Erythroblast (primary cell): Measurements from ENCODE around the gene IL6ST.
"Not testable (repeated sequence)": the region's sequence is repeated elsewhere in the genome, so short reads cannot be mapped to it uniquely, and the experiment has no call there.

Experiments
- DNase-seq, 2 experiments: peaks; one replicate each; lab custom pipeline; 2025; lab: John Stamatoyannopoulos, UW
- GATA1 ChIP-seq: IDR thresholded peaks from 2 replicates; pipeline ENCODE4 v1.6.1; 2011; ENCODE audit warnings: low read depth, mild to moderate bottlenecking, control low read depth, low read length, moderate library complexity
- POLR2A ChIP-seq: IDR thresholded peaks from 2 replicates; pipeline ENCODE4 v1.6.1; 2011; ENCODE audit warnings: mild to moderate bottlenecking, low read length

The IL6ST gene

DNA sequence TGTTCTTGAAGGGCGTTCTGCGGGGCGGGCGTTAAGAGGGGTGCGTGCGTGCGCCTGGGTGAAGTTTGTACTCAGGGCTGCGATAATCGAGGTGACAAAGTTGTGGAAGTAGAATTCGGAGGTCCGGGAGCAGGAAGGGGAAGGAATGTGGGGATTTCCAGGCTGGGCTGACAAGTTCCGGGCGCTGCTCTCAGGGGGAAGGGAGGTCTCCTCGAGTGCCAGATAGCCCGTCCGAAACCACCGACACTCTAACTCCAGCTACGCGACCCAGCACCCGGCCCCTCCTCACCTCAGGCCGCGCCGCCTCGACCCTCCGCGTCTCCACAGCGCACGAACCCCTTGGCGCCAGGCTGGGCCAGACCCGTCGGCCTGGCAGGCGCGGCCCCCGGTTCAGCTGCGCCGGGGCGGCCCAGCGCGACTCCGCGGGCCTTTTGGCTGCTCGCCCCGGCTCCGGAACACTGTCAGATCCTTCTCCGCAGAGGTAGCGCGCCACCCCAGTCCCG, at the start of gene IL6ST:
Gene IL6ST, minus strand, starts transcription at position 469 of the 503 bp plus-strand sequence. CDS start 18,685 bp downstream, outside the sequence.
- TF ChIP-seq POLR2A, result no peak
- peak; percentile 71 to 83 for DNase-seq

- DNase-seq, result no peak
- TF ChIP-seq GATA1 (no peak), POLR2A (no peak)
Observed at GRCh38 chr5:56039985-56040384, 45.2 kb upstream of the IL6ST start.

DNA sequence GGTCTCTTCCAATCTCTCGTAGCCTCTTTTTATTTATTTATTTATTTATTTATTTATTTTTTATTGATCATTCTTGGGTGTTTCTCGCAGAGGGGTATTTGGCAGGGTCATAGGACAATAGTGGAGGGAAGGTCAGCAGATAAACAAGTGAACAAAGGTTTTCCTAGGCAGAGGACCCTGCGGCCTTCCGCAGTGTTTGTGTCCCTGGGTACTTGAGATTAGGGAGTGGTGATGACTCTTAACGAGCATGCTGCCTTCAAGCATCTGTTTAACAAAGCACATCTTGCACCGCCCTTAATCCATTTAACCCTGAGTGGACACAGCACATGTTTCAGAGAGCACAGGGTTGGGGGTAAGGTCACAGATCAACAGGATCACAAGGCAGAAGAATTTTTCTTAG, 43.4 kb upstream of the IL6ST start:
- not testable (repeated sequence) for DNase-seq

GRCh38 chr5:56037531-56038010, 42.8 kb upstream of the IL6ST start:
- peak; percentile 91 to 96 for DNase-seq
- TF ChIP-seq GATA1 (peak; percentile 83), POLR2A (no peak)

GRCh38 chr5:56035394-56035793, 40.6 kb upstream of the IL6ST start:
- not testable (repeated sequence) for DNase-seq

- DNase-seq, result not testable (repeated sequence)
Observed at GRCh38 chr5:56029871-56030630, 35.3 kb upstream of the IL6ST start.

DNA sequence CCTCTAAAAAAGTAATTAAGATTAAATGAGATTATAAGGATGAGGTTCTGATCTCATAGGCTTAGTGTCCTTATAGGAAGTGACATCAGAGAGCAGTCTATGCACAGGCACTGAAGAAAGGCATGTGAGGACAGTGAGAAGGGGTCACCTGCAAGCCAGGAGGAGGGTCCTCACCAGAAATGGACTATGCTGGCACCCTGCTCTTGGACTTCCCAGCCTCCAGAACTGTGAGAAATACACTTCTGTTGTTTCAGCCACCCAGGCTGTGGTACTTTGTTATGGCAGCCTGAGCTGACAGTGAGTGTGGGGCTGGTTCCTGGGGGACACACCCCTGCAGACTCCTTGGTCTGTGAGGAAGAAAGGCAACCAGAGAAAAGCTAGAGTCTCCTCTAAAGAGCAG, 34.7 kb upstream of the IL6ST start:
- no peak for TF ChIP-seq POLR2A
- no peak for TF ChIP-seq GATA1
- DNase-seq, result no peak

DNA sequence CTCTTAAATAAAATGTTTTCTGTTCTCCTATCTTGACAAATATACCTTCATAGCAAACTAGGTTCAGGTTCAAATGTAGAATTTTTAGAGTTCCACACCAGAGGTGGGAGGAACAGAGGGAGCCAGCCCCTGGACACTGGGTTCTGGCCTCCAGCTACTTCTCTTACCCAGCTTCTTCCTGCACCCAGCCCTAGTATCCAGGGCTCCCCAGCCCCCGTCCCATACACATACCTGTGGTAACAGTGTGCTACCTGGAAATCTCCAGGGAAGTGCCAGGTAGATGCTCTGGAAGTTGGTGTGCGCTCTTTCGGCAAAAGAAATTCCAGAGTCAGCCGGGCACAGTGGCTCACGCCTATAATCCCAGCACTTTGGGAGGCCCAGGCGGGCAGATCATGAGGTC, 33.9 kb upstream of the IL6ST start:
- DNase-seq, result no peak
- TF ChIP-seq GATA1 (no peak), POLR2A (no peak)

DNA sequence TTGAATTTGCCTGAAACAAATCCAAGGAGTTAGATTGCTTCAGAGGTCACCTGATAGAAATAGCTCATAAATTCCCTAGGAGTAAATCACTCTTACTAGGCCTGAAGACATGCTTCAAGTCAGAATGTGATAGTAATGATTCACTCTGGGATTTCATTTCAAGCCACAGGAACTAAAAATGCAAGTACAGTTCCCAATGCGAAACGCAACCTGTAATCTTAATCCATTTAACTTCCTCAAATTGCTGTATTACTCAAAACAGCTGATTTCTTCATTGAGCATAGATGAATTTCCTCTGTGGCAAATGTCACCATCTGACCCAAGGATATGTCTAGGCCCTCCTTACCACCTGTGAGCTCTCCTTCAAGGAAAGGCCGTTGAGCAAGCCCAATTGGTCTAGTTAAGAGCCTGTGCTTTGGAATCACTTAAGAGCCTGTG, 32.1 kb upstream of the IL6ST start:
- TF ChIP-seq POLR2A (no peak), GATA1 (no peak)
- DNase-seq, result no peak

DNA sequence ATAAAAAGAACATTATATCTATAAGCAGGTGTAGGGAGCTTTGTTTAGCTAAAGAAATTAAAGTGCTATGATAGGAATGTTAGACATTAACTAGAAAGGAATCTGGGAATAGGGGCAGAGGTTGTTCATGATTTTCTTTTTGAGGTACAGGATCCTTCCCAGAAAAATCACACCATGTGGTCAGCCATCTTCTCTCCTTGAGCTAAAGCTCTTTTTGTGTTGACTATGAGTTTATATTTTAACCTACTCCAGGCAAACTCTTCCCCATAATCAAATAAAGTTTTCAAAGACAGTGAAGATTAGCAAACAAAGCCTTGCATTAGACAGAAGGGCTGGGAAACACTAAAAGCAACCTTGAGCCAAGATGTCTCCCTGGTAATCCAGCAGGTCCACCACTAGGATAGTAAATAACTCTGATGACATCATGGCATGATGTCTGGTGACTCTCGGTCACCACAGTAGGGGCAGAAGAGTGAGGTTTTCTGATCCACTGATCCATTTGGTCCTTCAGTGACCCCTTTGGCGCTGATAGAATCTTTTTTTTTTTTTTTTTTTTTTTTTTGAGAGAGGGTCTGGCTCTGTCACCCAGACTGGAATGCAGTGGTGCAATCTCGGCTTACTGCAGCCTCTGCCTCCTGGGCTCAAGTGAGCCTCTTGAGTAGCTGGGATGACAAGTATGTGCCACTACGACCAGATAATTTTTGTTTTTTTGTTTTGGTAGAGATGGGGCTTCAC, 30.6 kb upstream of the IL6ST start:
- TF ChIP-seq POLR2A, result no peak
- TF ChIP-seq GATA1, result no peak

DNA sequence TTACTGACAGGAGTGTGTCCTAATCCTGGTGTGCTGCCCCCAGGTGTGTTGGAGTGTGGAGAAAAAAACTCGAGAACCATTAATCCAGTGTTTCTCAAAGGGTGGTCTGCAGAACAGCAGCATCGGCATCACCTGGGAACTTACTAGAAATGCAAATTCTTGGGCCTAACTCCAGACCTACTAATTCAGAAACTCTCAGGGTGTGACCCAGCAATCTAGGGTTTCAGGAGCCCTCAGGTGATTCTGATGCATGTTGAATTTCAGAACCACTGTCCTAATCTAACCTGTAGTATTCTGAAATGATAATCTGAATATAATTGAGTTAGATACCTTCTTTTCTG, 30.0 kb upstream of the IL6ST start:
- TF ChIP-seq POLR2A (no peak), GATA1 (no peak)
- no peak for DNase-seq

More for the DNA sequence above, 30.6 kb upstream of the IL6ST start:
- DNase-seq, result peak in 1 of 2 experiments; percentile 23

DNA sequence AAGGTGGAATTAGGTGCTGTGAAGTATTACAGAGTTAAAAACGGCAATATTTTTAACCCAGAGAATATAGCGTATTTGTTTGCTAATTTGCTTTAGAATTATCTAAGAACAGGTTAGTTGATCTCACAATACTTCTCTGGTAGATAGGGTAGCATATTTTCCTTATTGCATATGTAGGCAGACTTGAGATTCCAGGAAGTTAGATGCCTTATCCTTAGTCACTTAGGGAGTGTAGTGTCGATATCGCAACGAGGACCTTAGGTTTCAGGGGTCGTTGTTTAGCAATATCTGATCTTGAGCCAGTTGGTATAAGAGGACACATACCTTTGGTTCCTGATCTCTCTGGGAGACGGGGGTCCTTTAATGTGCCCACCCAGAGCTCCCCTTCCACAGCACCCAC, 28.5 kb upstream of the IL6ST start:
- no peak for DNase-seq
- no peak for TF ChIP-seq POLR2A
- no peak for TF ChIP-seq GATA1

DNA sequence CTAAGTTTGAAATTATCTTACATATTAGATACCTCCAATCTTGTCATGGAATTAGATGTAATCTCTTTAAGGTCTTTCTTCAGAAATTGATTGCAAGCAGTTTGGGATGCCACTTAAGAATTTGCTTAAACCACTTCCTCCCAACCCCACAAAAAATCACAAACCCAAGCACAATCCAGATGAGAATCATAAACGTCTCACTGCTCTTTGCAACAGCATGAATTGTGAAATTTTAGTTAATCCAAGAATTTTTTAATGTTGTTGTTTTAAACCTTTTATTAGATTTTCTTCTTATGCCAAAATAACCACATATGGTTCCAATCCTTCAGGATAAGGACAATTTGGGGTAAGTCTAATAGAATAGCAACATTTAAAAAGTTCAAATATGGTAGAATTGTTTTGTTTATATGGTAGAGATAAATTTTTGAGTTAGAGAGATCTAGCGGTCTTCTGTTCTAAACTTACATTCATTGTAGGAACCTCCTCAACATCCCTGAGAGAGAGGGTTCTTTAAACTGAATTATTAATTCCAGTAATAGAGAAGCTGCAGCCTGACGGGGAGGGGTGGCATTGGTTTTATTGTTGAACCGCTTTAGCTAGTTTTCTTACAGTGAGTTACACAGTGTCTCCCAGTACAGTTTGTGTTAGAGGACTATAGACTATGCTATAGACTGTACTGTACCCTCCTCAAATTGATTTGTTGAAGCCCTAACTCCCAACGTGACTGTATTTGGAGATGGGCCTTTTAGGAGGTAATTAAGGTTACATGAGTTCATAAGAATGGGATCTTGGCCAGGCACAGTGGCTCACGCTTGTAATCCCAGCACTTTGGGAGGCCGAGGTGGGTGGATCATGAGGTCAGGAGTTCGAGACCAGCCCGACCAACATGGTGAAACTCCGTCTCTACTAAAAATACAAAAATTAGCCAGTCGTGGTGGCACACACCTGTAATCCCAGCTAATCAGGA, 24.8 kb upstream of the IL6ST start:
- no peak for TF ChIP-seq GATA1
- no peak for TF ChIP-seq POLR2A
- DNase-seq, result no peak
